DOHH2 (cell line): ENCODE data around the gene LEMD1.

Source experiments
- EZH2phosphoT487 ChIP-seq: fragments of 200-600 bp; sonication (generic); IDR thresholded peaks from 2 replicates; pipeline ENCODE4 v1.6.1; 2017; ENCODE audit warnings: borderline replicate concordance, mild to moderate bottlenecking, antibody characterized with exemption, low read length, moderate library complexity, mixed read lengths
- TF ChIP-seq, protein P1 (sequence below): fragments of 200-600 bp; sonication (generic); IDR thresholded peaks from one replicate; pipeline ENCODE4 v1.5.1; 2014; ENCODE audit warnings: antibody characterized with exemption, mild to moderate bottlenecking, low read depth, low read length; ENCODE audit not compliant: poor library complexity, severe bottlenecking

DNA sequence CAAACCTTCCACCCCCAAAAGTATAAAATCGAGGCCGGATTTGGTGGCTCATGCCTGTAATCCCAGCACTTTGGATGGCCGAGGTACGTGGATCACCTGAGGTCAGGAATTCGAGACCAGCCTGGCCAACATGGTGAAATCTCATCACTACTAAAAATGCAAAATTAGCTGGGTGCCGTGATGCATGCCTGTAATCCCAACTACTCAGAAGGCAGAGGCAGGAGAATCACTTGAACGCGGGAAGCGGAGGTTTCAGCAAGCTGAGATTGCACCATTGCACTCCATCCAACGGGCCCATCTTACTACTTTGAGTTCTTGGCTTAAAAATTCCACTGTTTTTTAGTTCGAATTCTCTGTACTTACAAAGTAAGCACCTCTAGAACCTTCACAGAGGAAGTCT, 76.1 kb downstream of the LEMD1 start:
- TF ChIP-seq, protein P1, sequence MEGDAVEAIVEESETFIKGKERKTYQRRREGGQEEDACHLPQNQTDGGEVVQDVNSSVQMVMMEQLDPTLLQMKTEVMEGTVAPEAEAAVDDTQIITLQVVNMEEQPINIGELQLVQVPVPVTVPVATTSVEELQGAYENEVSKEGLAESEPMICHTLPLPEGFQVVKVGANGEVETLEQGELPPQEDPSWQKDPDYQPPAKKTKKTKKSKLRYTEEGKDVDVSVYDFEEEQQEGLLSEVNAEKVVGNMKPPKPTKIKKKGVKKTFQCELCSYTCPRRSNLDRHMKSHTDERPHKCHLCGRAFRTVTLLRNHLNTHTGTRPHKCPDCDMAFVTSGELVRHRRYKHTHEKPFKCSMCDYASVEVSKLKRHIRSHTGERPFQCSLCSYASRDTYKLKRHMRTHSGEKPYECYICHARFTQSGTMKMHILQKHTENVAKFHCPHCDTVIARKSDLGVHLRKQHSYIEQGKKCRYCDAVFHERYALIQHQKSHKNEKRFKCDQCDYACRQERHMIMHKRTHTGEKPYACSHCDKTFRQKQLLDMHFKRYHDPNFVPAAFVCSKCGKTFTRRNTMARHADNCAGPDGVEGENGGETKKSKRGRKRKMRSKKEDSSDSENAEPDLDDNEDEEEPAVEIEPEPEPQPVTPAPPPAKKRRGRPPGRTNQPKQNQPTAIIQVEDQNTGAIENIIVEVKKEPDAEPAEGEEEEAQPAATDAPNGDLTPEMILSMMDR: no peak
- TF ChIP-seq EZH2phosphoT487: no peak
